ENCODE results near the gene BCL7B. TPM values are rescaled to one million over a fixed set of nuclear protein-coding genes. Genes with fewer than 3 reads are reported as not detected.

BCL7B gene
- total and polyA plus RNA-seq, 2 of the 13 experiments (the other 11 are each of a cell fraction or from before 2014, with no cell fraction given) = 24.3 to 38.2 TPM

DNA sequence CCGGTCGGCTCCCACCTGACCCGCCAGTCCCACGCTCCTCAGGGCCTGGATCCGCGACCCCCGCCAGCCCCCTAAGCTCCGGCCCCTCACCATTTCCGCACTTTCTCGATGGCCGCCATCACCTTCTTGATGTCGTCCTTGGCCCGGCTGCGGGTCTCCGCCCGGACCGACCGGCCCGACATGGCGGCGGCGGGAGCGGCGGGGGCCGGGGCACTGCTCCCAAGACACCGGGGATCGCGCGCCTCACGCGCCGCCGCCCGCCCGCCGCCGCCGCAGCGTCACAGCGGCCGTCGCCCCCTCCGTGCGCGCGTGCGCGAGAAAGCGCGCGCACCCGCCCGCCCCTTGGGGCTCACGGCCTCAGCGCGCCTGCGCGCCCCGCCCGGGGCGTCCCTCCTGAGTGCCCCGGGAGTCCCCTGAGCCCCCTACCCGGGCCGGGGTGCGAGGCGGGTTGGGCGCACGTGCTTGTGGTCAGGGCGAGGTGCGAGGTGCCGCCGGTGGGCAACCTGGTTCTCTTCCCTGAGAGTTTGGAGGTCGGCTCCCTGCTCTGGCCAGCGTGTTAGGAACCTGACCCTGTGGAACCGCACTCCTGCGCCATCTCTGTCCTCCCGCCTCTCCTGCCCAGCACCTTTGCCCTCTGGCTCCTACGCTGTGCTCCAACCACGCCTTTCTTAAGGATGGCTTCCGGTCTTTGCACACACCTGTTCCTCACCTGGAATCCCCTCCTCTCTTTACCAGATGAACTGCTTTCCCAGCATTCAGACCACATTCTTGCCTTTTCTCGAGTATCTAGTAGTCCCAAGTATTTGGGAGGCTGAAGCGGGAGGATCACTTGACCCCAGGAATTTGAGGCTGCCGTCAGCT lies at the start of gene BCL7B (continued):
- TF ChIP-seq SIN3B (IDR thresholded peaks at IDR 0.05; ENCODE audit: low read length) (no peak), TBX3 (IDR thresholded peaks at IDR 0.05; ENCODE audit: borderline replicate concordance) (peak; percentile 12; the same call in 1 of the 2 replicates), TP53 (CRISPR knock-in tag; conservative IDR thresholded peaks at IDR 0.05) (no peak), YY1 (IDR thresholded peaks at IDR 0.05; ENCODE audit: insufficient read depth, insufficient replicate concordance, low read depth, low read length) (peak; percentile 70), NFKB2 (CRISPR knock-in tag; IDR thresholded peaks at IDR 0.05; ENCODE audit: borderline replicate concordance) (peak; percentile 99), KDM2A (CRISPR knock-in tag; IDR thresholded peaks at IDR 0.05; ENCODE audit: borderline replicate concordance, low read depth) (peak; percentile 23; the same call in 1 of the 2 replicates), ZNF713 (CRISPR knock-in tag; IDR thresholded peaks at IDR 0.05) (no peak), ZNF205 (CRISPR knock-in tag; IDR thresholded peaks at IDR 0.05) (peak; percentile 68; the same call in 1 of the 2 replicates), TAF15 (IDR thresholded peaks at IDR 0.05; ENCODE audit: low read depth, low read length, poor library complexity, severe bottlenecking) (peak; percentile 27), ZBTB7A (CRISPR knock-in tag; IDR thresholded peaks at IDR 0.05) (peak; percentile 98), ZNF337 (CRISPR knock-in tag; IDR thresholded peaks at IDR 0.05; ENCODE audit: borderline replicate concordance, low read depth) (peak; percentile 92; the same call in 1 of the 2 replicates), SIX1 (CRISPR knock-in tag; IDR thresholded peaks at IDR 0.05; ENCODE audit: borderline replicate concordance) (no peak), ZEB1 (IDR thresholded peaks at IDR 0.05; ENCODE audit: insufficient replicate concordance, low read depth) (peak; percentile 92), THAP11 (CRISPR knock-in tag; IDR thresholded peaks at IDR 0.05) (no peak; the same call in 1 of the 2 replicates), ZFX (CRISPR knock-in tag; IDR thresholded peaks at IDR 0.05; ENCODE audit: low read depth) (peak; percentile 55), PITX1 (CRISPR knock-in tag; IDR thresholded peaks at IDR 0.05) (peak; percentile 82), HIVEP1 (CRISPR knock-in tag; IDR thresholded peaks at IDR 0.05) (peak; percentile 95), NR2F1 (CRISPR knock-in tag; IDR thresholded peaks at IDR 0.05) (peak; percentile 60 to 65; a peak in 3 of 4 replicates), ZNF782 (CRISPR knock-in tag; IDR thresholded peaks at IDR 0.05; ENCODE audit: borderline replicate concordance) (peak; percentile 88)
- TF ChIP-seq, protein P1, sequence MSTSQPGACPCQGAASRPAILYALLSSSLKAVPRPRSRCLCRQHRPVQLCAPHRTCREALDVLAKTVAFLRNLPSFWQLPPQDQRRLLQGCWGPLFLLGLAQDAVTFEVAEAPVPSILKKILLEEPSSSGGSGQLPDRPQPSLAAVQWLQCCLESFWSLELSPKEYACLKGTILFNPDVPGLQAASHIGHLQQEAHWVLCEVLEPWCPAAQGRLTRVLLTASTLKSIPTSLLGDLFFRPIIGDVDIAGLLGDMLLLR (CRISPR knock-in tag; IDR thresholded peaks at IDR 0.05) = peak; percentile 98
- TF ChIP-seq, protein P2, sequence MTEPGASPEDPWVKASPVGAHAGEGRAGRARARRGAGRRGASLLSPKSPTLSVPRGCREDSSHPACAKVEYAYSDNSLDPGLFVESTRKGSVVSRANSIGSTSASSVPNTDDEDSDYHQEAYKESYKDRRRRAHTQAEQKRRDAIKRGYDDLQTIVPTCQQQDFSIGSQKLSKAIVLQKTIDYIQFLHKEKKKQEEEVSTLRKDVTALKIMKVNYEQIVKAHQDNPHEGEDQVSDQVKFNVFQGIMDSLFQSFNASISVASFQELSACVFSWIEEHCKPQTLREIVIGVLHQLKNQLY (CRISPR knock-in tag; IDR thresholded peaks at IDR 0.05) = peak; percentile 38; the same call in 1 of the 2 replicates
- TF ChIP-seq, protein P3, sequence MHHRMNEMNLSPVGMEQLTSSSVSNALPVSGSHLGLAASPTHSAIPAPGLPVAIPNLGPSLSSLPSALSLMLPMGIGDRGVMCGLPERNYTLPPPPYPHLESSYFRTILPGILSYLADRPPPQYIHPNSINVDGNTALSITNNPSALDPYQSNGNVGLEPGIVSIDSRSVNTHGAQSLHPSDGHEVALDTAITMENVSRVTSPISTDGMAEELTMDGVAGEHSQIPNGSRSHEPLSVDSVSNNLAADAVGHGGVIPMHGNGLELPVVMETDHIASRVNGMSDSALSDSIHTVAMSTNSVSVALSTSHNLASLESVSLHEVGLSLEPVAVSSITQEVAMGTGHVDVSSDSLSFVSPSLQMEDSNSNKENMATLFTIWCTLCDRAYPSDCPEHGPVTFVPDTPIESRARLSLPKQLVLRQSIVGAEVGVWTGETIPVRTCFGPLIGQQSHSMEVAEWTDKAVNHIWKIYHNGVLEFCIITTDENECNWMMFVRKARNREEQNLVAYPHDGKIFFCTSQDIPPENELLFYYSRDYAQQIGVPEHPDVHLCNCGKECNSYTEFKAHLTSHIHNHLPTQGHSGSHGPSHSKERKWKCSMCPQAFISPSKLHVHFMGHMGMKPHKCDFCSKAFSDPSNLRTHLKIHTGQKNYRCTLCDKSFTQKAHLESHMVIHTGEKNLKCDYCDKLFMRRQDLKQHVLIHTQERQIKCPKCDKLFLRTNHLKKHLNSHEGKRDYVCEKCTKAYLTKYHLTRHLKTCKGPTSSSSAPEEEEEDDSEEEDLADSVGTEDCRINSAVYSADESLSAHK (CRISPR knock-in tag; IDR thresholded peaks at IDR 0.05; ENCODE audit: borderline replicate concordance) = no peak
- TF ChIP-seq, protein P4, sequence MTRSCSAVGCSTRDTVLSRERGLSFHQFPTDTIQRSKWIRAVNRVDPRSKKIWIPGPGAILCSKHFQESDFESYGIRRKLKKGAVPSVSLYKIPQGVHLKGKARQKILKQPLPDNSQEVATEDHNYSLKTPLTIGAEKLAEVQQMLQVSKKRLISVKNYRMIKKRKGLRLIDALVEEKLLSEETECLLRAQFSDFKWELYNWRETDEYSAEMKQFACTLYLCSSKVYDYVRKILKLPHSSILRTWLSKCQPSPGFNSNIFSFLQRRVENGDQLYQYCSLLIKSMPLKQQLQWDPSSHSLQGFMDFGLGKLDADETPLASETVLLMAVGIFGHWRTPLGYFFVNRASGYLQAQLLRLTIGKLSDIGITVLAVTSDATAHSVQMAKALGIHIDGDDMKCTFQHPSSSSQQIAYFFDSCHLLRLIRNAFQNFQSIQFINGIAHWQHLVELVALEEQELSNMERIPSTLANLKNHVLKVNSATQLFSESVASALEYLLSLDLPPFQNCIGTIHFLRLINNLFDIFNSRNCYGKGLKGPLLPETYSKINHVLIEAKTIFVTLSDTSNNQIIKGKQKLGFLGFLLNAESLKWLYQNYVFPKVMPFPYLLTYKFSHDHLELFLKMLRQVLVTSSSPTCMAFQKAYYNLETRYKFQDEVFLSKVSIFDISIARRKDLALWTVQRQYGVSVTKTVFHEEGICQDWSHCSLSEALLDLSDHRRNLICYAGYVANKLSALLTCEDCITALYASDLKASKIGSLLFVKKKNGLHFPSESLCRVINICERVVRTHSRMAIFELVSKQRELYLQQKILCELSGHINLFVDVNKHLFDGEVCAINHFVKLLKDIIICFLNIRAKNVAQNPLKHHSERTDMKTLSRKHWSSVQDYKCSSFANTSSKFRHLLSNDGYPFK (CRISPR knock-in tag; IDR thresholded peaks at IDR 0.05; ENCODE audit: borderline replicate concordance) = peak; percentile 70
